ENCODE data around the gene IRS2.

DNA sequence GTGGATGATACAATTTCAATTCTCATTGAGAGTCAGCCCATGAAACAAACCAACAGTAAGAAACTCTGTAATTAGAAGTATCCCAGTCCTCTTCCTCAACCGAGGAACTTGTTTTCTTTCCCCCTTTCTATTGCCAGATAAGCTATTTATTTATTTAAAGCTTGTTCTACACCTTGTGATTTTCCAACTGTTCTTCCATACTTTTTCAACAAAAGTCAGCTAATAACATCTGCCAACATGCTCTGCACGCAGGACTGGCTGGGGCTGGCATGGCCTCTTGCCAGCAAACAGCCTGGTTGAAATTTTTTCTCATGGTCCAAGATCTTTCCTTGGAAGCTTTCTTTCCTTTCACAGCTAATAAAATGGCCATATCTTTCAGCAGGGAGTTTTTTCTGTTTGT is 2.9 kb upstream of the IRS2 start:
- TF ChIP-seq, protein P1, sequence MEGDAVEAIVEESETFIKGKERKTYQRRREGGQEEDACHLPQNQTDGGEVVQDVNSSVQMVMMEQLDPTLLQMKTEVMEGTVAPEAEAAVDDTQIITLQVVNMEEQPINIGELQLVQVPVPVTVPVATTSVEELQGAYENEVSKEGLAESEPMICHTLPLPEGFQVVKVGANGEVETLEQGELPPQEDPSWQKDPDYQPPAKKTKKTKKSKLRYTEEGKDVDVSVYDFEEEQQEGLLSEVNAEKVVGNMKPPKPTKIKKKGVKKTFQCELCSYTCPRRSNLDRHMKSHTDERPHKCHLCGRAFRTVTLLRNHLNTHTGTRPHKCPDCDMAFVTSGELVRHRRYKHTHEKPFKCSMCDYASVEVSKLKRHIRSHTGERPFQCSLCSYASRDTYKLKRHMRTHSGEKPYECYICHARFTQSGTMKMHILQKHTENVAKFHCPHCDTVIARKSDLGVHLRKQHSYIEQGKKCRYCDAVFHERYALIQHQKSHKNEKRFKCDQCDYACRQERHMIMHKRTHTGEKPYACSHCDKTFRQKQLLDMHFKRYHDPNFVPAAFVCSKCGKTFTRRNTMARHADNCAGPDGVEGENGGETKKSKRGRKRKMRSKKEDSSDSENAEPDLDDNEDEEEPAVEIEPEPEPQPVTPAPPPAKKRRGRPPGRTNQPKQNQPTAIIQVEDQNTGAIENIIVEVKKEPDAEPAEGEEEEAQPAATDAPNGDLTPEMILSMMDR (IDR thresholded peaks at IDR 0.05; ENCODE audit: insufficient read depth, low read length, poor library complexity, severe bottlenecking) = no peak
- TF ChIP-seq EZH2phosphoT487 (conservative IDR thresholded peaks at IDR 0.05; ENCODE audit: low read length) = no peak
